T follicular helper cell (primary cell): ENCODE measurements around the gene ST6GAL1.

Source experiments
- DNase-seq: peaks from one replicate; pipeline ENCODE4 v3.0.0-alpha.2; 2020; ENCODE audit warnings: low read depth

The ST6GAL1 gene

GRCh38 chr3:187112934-187113793 is 182.8 kb downstream of the ST6GAL1 start:
- DNase-seq: no peak

GRCh38 chr3:187114511-187114910 is 184.2 kb downstream of the ST6GAL1 start:
- DNase-seq: no peak

- DNase-seq: no peak
Observed at GRCh38 chr3:187120326-187120725, 190.0 kb downstream of the ST6GAL1 start.

DNA sequence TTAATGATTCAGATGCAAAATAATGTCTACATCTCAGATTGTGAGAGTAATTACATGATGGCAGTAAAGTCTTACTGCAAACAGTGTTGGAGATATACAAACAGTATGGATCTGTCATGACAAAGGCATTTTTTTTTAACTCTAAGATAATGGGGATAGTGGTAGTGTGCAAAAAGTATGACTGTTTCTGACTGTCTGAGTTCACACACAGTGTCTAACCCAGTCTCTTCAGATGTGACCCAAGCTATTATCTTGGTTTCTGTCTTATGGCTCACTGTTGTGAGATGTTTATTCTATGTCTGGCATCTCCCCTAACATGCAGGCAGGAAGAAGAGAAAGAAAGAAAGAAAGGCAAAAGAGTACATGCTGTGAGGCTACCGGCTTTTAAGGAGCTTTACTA is 191.9 kb downstream of the ST6GAL1 start:
- no peak for DNase-seq

DNA sequence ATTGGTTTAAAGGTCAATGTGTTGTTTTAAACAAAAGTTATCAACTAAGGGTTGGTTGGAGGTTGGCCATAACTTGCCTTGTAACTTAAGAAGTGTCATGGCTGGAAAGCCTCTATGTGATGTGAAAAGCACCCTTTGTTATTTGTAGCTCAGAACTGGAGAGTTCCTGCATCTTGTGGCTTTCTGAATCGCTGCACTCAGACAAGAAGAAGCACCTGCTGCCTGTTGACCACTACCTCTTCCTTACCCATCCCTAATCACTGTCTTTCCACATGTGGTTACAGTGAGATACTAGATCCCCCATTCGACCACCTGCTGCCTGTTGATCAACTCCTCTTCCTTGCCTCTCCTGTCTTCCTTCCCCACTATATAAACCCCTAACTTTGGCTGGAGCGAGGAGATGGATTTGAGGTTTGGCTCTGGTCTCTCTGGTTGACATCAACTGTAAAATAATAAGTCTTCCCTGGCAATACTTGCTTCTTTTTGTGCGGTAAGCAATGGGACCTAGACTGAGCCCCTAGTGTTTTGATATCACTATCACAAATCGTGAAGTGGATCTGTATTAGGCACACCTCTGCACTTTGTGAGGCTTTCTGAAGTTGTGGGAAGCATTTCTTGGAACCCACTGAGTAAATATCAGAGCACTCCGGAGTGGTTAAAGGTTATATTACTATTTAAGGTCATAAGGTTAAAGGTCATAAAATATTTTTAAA is 195.1 kb downstream of the ST6GAL1 start:
- DNase-seq: no peak
